Fibroblast of lung (primary cell): ENCODE measurements around the gene SLC24A3.

ENCODE experiments used
- CTCF ChIP-seq, 2 donors: IDR thresholded peaks in 1 of 2; conservative IDR thresholded peaks in 1 of 2; 1 replicate in 1 of 2; 2 replicates in 1 of 2; pipeline ENCODE4 v1.5.1; 2011 to 2012; ENCODE audit warnings: low read length in 2 of 2, control low read depth in 1 of 2, inconsistent platforms in 1 of 2, low read depth in 1 of 2, mild to moderate bottlenecking in 1 of 2
- EZH2 ChIP-seq: IDR thresholded peaks from 2 replicates; pipeline ENCODE4 v1.5.1; 2012; ENCODE audit warnings: low read length, control low read depth, mild to moderate bottlenecking; ENCODE audit errors: missing control alignments

GRCh38 chr20:19492687-19493336 lies 280.4 kb downstream of the SLC24A3 start:
- TF ChIP-seq CTCF (conservative IDR thresholded peaks at IDR 0.05 in 1 of 2, IDR thresholded peaks at IDR 0.05 in 1 of 2; ENCODE audit: low read depth in 1 of 2, low read length in 2 of 2), result no peak
- TF ChIP-seq EZH2, result no peak
